Right lobe of liver (tissue), 6 donors: ENCODE results near the gene METAP1D. TPM values are rescaled to one million over a fixed set of nuclear protein-coding genes. Genes with fewer than 3 reads are reported as not detected.

Experiments
- ATAC-seq, 4 donors: fragments of 200-7000 bp; cut with Tn5 transposase; one replicate each; pipeline ENCODE4 v1.9.1; 2020; ENCODE audit warnings: mild to moderate bottlenecking in 4 of 4, moderate library complexity in 4 of 4
- DNase-seq, 3 donors: peaks; one replicate each; pipeline ENCODE4 v3.0.0-alpha.2; 2020
- H3K27ac ChIP-seq, 3 donors: fragments of 200-600 bp; one replicate each; pipeline ENCODE4 v1.8.0; 2022
- H3K27me3 ChIP-seq, 2 donors: fragments of 200-600 bp; one replicate each; pipeline ENCODE4 v1.8.0; 2022
- H3K36me3 ChIP-seq, 4 donors: fragments of 200-600 bp; sonication (generic) in 1 of 4; one replicate each; pipeline versions ENCODE4 v1.5.1 to v1.8.0; 2017 to 2022; ENCODE audit warnings: control low read depth in 1 of 4
- H3K4me1 ChIP-seq, 4 donors: fragments of 200-600 bp; sonication (generic) in 1 of 4; one replicate each; pipeline versions ENCODE4 v1.5.1 to v1.8.0; 2017 to 2022; ENCODE audit warnings: control low read depth in 1 of 4
- H3K4me3 ChIP-seq, 3 donors: fragments of 200-600 bp; one replicate each; pipeline ENCODE4 v1.8.0; 2022
- H3K9me3 ChIP-seq, 4 donors: fragments of 200-600 bp; sonication (generic) in 1 of 4; one replicate each; pipeline versions ENCODE4 v1.5.1 to v1.8.0; 2017 to 2022; ENCODE audit warnings: control low read depth in 1 of 4
- CTCF ChIP-seq, 4 donors: fragments of 200-600 bp in 3 of 4; fragments of 450-650 bp in 1 of 4; IDR thresholded peaks; one replicate each; pipeline versions ENCODE4 v1.5.1 to v1.8.0; 2016 to 2022; ENCODE audit warnings: antibody characterized with exemption in 4 of 4, mild to moderate bottlenecking in 2 of 4
- POLR2A ChIP-seq: fragments of 450-650 bp; IDR thresholded peaks from one replicate; pipeline ENCODE4 v1.6.1; 2017; ENCODE audit warnings: antibody characterized with exemption, mild to moderate bottlenecking
- WGBS: methylation state at CpG from one replicate; pipeline ENCODE4 v1.1.6; 2018; ENCODE audit warnings: low coverage, low lambda C conversion rate; ENCODE audit not compliant: insufficient coverage; ENCODE audit errors: missing lambda C conversion rate; 5-methylcytosine and 5-hydroxymethylcytosine counted together
- intact Hi-C, 2 donors: fragments of 100-400 bp; cut with DNase I; formaldehyde crosslinking; loops; one replicate each; pipeline versions ENCODE4 v1.11.2 to v1.14.1; 2022
- total RNA-seq, 6 experiments: library from RNA; depleted of rRNA in 2 of 6; stranded (reverse); fragments of >200 nt in 2 of 6; fragmentation: NEBNext Ultra II Directional in 3 of 6; extraction: Animal tissue kit (Norgen Biotek cat#: 25700) in 3 of 6; gene quantifications; one replicate each; pipeline versions ENCODE4 v1.1.0 to v1.2.4, GENCODE V29; 2016 to 2023
- donor health status: DM: no; HTN: yes; CAD: no.
- donor health status: DM: no; HTN: no; CAD: no.
- donor health status: DM: no; HTN: no; CAD: no.
- donor health status: DM: no; HTN: yes; CAD: no.
- donor health status: DM: no; HTN: yes; CAD: no.

The METAP1D gene
- total RNA-seq, 6 experiments from 2014 or later, result 2.4 to 8.2 (median 4.6) TPM

GRCh38 chr2:171999161-171999560, 592 bp upstream of the METAP1D start:
- no peaks in the 10 kb centered on the region for H3K9me3 ChIP-seq
- H3K4me3 ChIP-seq, result peak overlapping the region; percentile 70 to 93 (median 84)
- ATAC-seq (no peak), DNase-seq (no peak)
- TF ChIP-seq CTCF (IDR thresholded peaks at IDR 0.05), result no peak
- no peak for TF ChIP-seq POLR2A
- WGBS, result 51% methylated on average over 3 of the region's 4 CpGs
- no peaks in the 10 kb centered on the region for H3K27me3 ChIP-seq
- H3K27ac ChIP-seq, result no peak overlapping the region
- intact Hi-C loops, result no loop called here
- peaks cover 0 to 9% (median 0%) of the 10 kb centered on the region in 4 donors for H3K4me1 ChIP-seq
- no peaks in the 10 kb centered on the region for H3K36me3 ChIP-seq

GRCh38 chr2:172000696-172001361, 1.1 kb downstream of the METAP1D start:
- Histone ChIP-seq H3K27ac (no peak overlapping the region), H3K4me1 (peaks cover 0 to 9% (median 0%) of the 10 kb centered on the region in 4 donors), H3K9me3 (no peaks in the 10 kb centered on the region), H3K36me3 (no peaks in the 10 kb centered on the region), H3K27me3 (no peaks in the 10 kb centered on the region), H3K4me3 (peak overlapping the region in 2 of 3 donors; percentile 70 to 93)
- 85% methylated on average over 13 of the region's 13 CpGs for WGBS
- TF ChIP-seq POLR2A (no peak), CTCF (IDR thresholded peaks at IDR 0.05) (no peak)
- intact Hi-C loops, result no loop called here
- DNase-seq, result no peak
- no peak for ATAC-seq

GRCh38 chr2:172007372-172007771, 7.6 kb downstream of the METAP1D start:
- ATAC-seq (no peak), DNase-seq (no peak)
- no peaks in the 10 kb centered on the region for H3K4me1 ChIP-seq
- no peak overlapping the region for H3K4me3 ChIP-seq
- intact Hi-C loops, result no loop called here
- no peaks in the 10 kb centered on the region for H3K9me3 ChIP-seq
- H3K36me3 ChIP-seq, result no peaks in the 10 kb centered on the region
- no peak for TF ChIP-seq CTCF (IDR thresholded peaks at IDR 0.05)
- no peak for TF ChIP-seq POLR2A
- WGBS, result no CpG with 5 or more reads among the region's 1 CpG
- H3K27ac ChIP-seq, result no peak overlapping the region
- no peaks in the 10 kb centered on the region for H3K27me3 ChIP-seq

- Histone ChIP-seq H3K27ac (no peak overlapping the region), H3K9me3 (no peaks in the 10 kb centered on the region), H3K27me3 (no peaks in the 10 kb centered on the region), H3K36me3 (no peaks in the 10 kb centered on the region), H3K4me3 (no peak overlapping the region), H3K4me1 (no peaks in the 10 kb centered on the region)
- DNase-seq, result no peak
- WGBS, result 95% methylated on average over 4 of the region's 4 CpGs
- ATAC-seq, result no peak
- TF ChIP-seq CTCF (IDR thresholded peaks at IDR 0.05), result no peak
- no peak for TF ChIP-seq POLR2A
- intact Hi-C loops, result no loop called here
These were observed 10.1 kb downstream of the METAP1D start for GRCh38 chr2:172009823-172010222.
